SK-N-SH (cell line): ENCODE measurements around the gene MYH16.

ENCODE experiments used
- ELF1 ChIP-seq: IDR thresholded peaks from 2 replicates; pipeline ENCODE4 v1.4.0; 2012
- EP300 ChIP-seq, 2 experiments: IDR thresholded peaks; 2 replicates each; pipeline versions ENCODE4 v1.4.0 to v1.6.1; 2012; ENCODE audit warnings: borderline replicate concordance in 1 of 2, low read depth in 1 of 2, low read length in 1 of 2
- EZH2phosphoT487 ChIP-seq: fragments of 200-600 bp; sonication (generic); IDR thresholded peaks from 2 replicates; pipeline ENCODE4 v1.6.1; 2017; ENCODE audit warnings: low read depth, mixed run types, mild to moderate bottlenecking, antibody characterized with exemption, moderate library complexity, borderline replicate concordance
- FOXJ3 ChIP-seq: sonication (generic); formaldehyde crosslinking; IDR thresholded peaks from 2 replicates; pipeline ENCODE4 v1.5.1; 2020; ENCODE audit warnings: mild to moderate bottlenecking, missing genetic modification reagents
- JUND ChIP-seq: IDR thresholded peaks from 2 replicates; pipeline ENCODE4 v1.4.0; 2012
- PBX3 ChIP-seq: IDR thresholded peaks from 2 replicates; pipeline ENCODE4; 2012
- RAD21 ChIP-seq: IDR thresholded peaks from 2 replicates; pipeline ENCODE4 v1.6.1; 2012; ENCODE audit warnings: mild to moderate bottlenecking, low read length
- REST ChIP-seq: IDR thresholded peaks from 2 replicates; pipeline ENCODE4 v1.6.1; 2012; ENCODE audit warnings: mild to moderate bottlenecking, low read depth, low read length, moderate library complexity
- RXRA ChIP-seq: IDR thresholded peaks from 2 replicates; pipeline ENCODE4 v1.4.0; 2012; ENCODE audit warnings: low read depth, mild to moderate bottlenecking, borderline replicate concordance
- SMC3 ChIP-seq: IDR thresholded peaks from 2 replicates; pipeline ENCODE4 v1.6.1; 2012; ENCODE audit warnings: low read depth, low read length, improper control_type of control experiment
- TAF1 ChIP-seq: IDR thresholded peaks from 2 replicates; pipeline ENCODE4 v1.6.1; 2012; ENCODE audit warnings: low read depth, mild to moderate bottlenecking, low read length, moderate library complexity, borderline replicate concordance
- TEAD4 ChIP-seq: IDR thresholded peaks from 2 replicates; pipeline ENCODE4 v1.4.0; 2012; ENCODE audit warnings: mild to moderate bottlenecking, borderline replicate concordance; ENCODE audit not compliant: insufficient read depth
- TF ChIP-seq, protein P1 (sequence below): fragments of 200-600 bp; sonication (generic); IDR thresholded peaks from 2 replicates; pipeline ENCODE4 v1.6.1; 2017; ENCODE audit warnings: antibody characterized with exemption, mild to moderate bottlenecking, moderate library complexity
- TF ChIP-seq, protein P2 (sequence below): fragments of 150-350 bp; IDR thresholded peaks from 2 replicates; pipeline ENCODE4 v1.6.1; 2017; ENCODE audit warnings: antibody characterized with exemption, low read length, low read depth, borderline replicate concordance

GRCh38 chr7:99309111-99309510, 36.5 kb downstream of the MYH16 start:
- TF ChIP-seq, protein P1, sequence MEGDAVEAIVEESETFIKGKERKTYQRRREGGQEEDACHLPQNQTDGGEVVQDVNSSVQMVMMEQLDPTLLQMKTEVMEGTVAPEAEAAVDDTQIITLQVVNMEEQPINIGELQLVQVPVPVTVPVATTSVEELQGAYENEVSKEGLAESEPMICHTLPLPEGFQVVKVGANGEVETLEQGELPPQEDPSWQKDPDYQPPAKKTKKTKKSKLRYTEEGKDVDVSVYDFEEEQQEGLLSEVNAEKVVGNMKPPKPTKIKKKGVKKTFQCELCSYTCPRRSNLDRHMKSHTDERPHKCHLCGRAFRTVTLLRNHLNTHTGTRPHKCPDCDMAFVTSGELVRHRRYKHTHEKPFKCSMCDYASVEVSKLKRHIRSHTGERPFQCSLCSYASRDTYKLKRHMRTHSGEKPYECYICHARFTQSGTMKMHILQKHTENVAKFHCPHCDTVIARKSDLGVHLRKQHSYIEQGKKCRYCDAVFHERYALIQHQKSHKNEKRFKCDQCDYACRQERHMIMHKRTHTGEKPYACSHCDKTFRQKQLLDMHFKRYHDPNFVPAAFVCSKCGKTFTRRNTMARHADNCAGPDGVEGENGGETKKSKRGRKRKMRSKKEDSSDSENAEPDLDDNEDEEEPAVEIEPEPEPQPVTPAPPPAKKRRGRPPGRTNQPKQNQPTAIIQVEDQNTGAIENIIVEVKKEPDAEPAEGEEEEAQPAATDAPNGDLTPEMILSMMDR, result no peak
- TF ChIP-seq REST, result no peak
- TF ChIP-seq ELF1, result no peak
- TF ChIP-seq SMC3, result no peak
- no peak for TF ChIP-seq FOXJ3 (CRISPR knock-in tag)
- no peak for TF ChIP-seq JUND
- TF ChIP-seq, protein P2, sequence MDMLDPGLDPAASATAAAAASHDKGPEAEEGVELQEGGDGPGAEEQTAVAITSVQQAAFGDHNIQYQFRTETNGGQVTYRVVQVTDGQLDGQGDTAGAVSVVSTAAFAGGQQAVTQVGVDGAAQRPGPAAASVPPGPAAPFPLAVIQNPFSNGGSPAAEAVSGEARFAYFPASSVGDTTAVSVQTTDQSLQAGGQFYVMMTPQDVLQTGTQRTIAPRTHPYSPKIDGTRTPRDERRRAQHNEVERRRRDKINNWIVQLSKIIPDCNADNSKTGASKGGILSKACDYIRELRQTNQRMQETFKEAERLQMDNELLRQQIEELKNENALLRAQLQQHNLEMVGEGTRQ, result no peak
- TF ChIP-seq EP300 (IDR thresholded peaks at IDR 0.05; ENCODE audit: borderline replicate concordance in 1 of 2, low read depth in 1 of 2, low read length in 1 of 2), result no peak
- TF ChIP-seq RXRA, result no peak
- no peak for TF ChIP-seq PBX3
- no peak for TF ChIP-seq TEAD4
- no peak for TF ChIP-seq TAF1
- no peak for TF ChIP-seq RAD21
- no peak for TF ChIP-seq EZH2phosphoT487
